Keratinocyte (primary cell): ENCODE data around the gene GLIS2. TPM values are rescaled to one million over a fixed set of nuclear protein-coding genes. Genes with fewer than 3 reads are reported as not detected.

Experiments
- DNase-seq: peaks from one replicate; pipeline ENCODE4 v3.0.0-alpha.2; 2011; ENCODE audit warnings: low read depth, missing footprints, low spot score
- FAIRE-seq: peaks from 2 replicates; lab custom pipeline; 2011; peaks lifted over from hg19 to GRCh38; lab: Jason Lieb, UNC
- H2AFZ ChIP-seq: 2 replicates; pipeline ENCODE4 v1.6.0; 2012; ENCODE audit warnings: low read length, control low read depth, inconsistent platforms; ENCODE audit not compliant: control insufficient read depth
- H3K27ac ChIP-seq: 2 replicates; pipeline ENCODE4 v1.5.1; 2011; ENCODE audit warnings: low read length; ENCODE audit not compliant: control insufficient read depth, insufficient read depth
- H3K27me3 ChIP-seq: 3 replicates; pipeline ENCODE4 v1.6.0; 2011; ENCODE audit warnings: low read length; ENCODE audit not compliant: control insufficient read depth, insufficient read depth; ENCODE audit errors: extremely low read depth
- H3K36me3 ChIP-seq, 2 experiments: 2 replicates in 1 of 2; 3 replicates in 1 of 2; pipeline ENCODE4 v1.5.1; 2011; ENCODE audit warnings: low read length in 2 of 2, mild to moderate bottlenecking in 1 of 2; ENCODE audit not compliant: control insufficient read depth in 2 of 2, insufficient read depth in 2 of 2; ENCODE audit errors: extremely low read depth in 1 of 2
- H3K4me1 ChIP-seq: 3 replicates; pipeline ENCODE4 v1.5.1; 2011; ENCODE audit warnings: low read length; ENCODE audit not compliant: control insufficient read depth, insufficient read depth; ENCODE audit errors: extremely low read depth
- H3K4me2 ChIP-seq: 3 replicates; pipeline ENCODE4 v1.6.0; 2011; ENCODE audit warnings: low read depth, low read length; ENCODE audit not compliant: control insufficient read depth, insufficient read depth; ENCODE audit errors: extremely low read depth
- H3K4me3 ChIP-seq, 3 experiments: fragments of 200-600 bp in 1 of 3; sonication (generic) in 1 of 3; 2 replicates in 2 of 3; 3 replicates in 1 of 3; pipeline ENCODE4 v1.5.1; 2011 to 2016; ENCODE audit warnings: low read length in 3 of 3, mild to moderate bottlenecking in 3 of 3, control low read depth in 2 of 3, inconsistent platforms in 1 of 3, low read depth in 1 of 3, mixed read lengths in 1 of 3, mixed run types in 1 of 3, moderate library complexity in 1 of 3; ENCODE audit not compliant: control insufficient read depth in 2 of 3, insufficient read depth in 2 of 3; ENCODE audit errors: extremely low read depth in 1 of 3
- H3K79me2 ChIP-seq: 2 replicates; pipeline ENCODE4 v1.6.0; 2012; ENCODE audit warnings: low read length; ENCODE audit not compliant: control insufficient read depth, insufficient read depth
- H3K9ac ChIP-seq: 3 replicates; pipeline ENCODE4 v1.6.0; 2011; ENCODE audit warnings: low read length; ENCODE audit not compliant: control insufficient read depth, insufficient read depth; ENCODE audit errors: extremely low read depth
- H3K9me1 ChIP-seq: 3 replicates; pipeline ENCODE4 v1.6.0; 2011; ENCODE audit warnings: low read length; ENCODE audit not compliant: control insufficient read depth, insufficient read depth; ENCODE audit errors: extremely low read depth
- H3K9me3 ChIP-seq: 2 replicates; pipeline ENCODE4 v1.5.1; 2012; ENCODE audit warnings: low read depth, low read length; ENCODE audit not compliant: control insufficient read depth
- H4K20me1 ChIP-seq: 3 replicates; pipeline ENCODE4 v1.6.0; 2011; ENCODE audit warnings: low read length; ENCODE audit not compliant: control insufficient read depth, insufficient read depth; ENCODE audit errors: extremely low read depth
- CTCF ChIP-seq, 3 experiments: IDR thresholded peaks in 1 of 3; conservative IDR thresholded peaks in 1 of 3; optimal IDR thresholded peaks in 1 of 3; 2 replicates in 2 of 3; 3 replicates in 1 of 3; pipeline versions ENCODE3 to v1.5.1; 2011; ENCODE audit warnings: low read length in 3 of 3, mild to moderate bottlenecking in 3 of 3, moderate library complexity in 2 of 3, control low read depth in 1 of 3, inconsistent platforms in 1 of 3; ENCODE audit not compliant: insufficient read depth in 2 of 3; ENCODE audit errors: extremely low read depth in 1 of 3
- EZH2 ChIP-seq: IDR thresholded peaks from one replicate; pipeline ENCODE4 v1.6.1; 2012; ENCODE audit warnings: inconsistent platforms, mild to moderate bottlenecking, low read length, moderate library complexity
- dilution Hi-C: fragments of 300-500 bp; cut with MboI; formaldehyde crosslinking; loops from one replicate; pipeline ENCODE4 v1.7.0; 2020; ENCODE audit warnings: low sequenced_read_pairs; ENCODE audit not compliant: extremely low pct_ligation_motif_present
- polyA plus RNA-seq, 5 experiments: library from polyadenylated mRNA; depleted of rRNA in 3 of 5; stranded (reverse) in 3 of 5; stranded (forward) in 1 of 5; unstranded in 1 of 5; fragments of >200 nt; gene quantifications; 1 replicate in 1 of 5; 2 replicates in 3 of 5; 3 replicates in 1 of 5; pipeline versions ENCODE4 v1.2.1 to v1.2.3, GENCODE V29; 2011 to 2012; ENCODE audit warnings: missing spikeins in 2 of 5, low read depth in 1 of 5, low replicate concordance in 1 of 5

Gene GLIS2
- polyA plus RNA-seq, 1 donor (not counting 4 experiments of a cell fraction or from before 2014, with no cell fraction given) = 0.63 TPM

- Histone ChIP-seq H3K27me3 (no peaks in the 10 kb centered on the region), H3K79me2 (no peaks in the 10 kb centered on the region), H2AFZ (no peak overlapping the region), H3K9me1 (no peaks in the 10 kb centered on the region), H3K9ac (peak overlapping the region; percentile 62), H3K9me3 (no peaks in the 10 kb centered on the region), H3K4me3 (peak overlapping the region; percentile 35 to 84 (median 82)), H3K4me2 (peak overlapping the region; percentile 83), H3K36me3 (no peaks in the 10 kb centered on the region), H3K27ac (peak overlapping the region; percentile 60), H3K4me1 (peaks cover 21% of the 10 kb centered on the region), H4K20me1 (no peaks in the 10 kb centered on the region)
- dilution Hi-C loops = no loop called here
- FAIRE-seq = no peak
- DNase-seq = no peak
- no peak for TF ChIP-seq CTCF (optimal IDR thresholded peaks at IDR 0.05 in 1 of 3, IDR thresholded peaks at IDR 0.05 in 1 of 3, conservative IDR thresholded peaks at IDR 0.05 in 1 of 3; ENCODE audit: extremely low read depth in 1 of 3, insufficient read depth in 2 of 3, low read length in 3 of 3)
- TF ChIP-seq EZH2 = no peak
Measured at GRCh38 chr16:4306470-4307214, 9.2 kb upstream of the GLIS2 start.

- Histone ChIP-seq H3K27ac (peak overlapping the region; percentile 60), H3K4me3 (peak overlapping the region; percentile 35 to 84 (median 82)), H3K36me3 (no peaks in the 10 kb centered on the region), H3K4me1 (peaks cover 21% of the 10 kb centered on the region), H3K9me3 (no peaks in the 10 kb centered on the region), H4K20me1 (no peaks in the 10 kb centered on the region), H3K9me1 (no peaks in the 10 kb centered on the region), H3K27me3 (no peaks in the 10 kb centered on the region), H3K4me2 (peak overlapping the region; percentile 83), H2AFZ (peak overlapping the region; percentile 61), H3K9ac (peak overlapping the region; percentile 62), H3K79me2 (no peaks in the 10 kb centered on the region)
- dilution Hi-C loops = no loop called here
- FAIRE-seq (peak; percentile 17), DNase-seq (no peak)
- TF ChIP-seq EZH2 = no peak
- no peak for TF ChIP-seq CTCF (optimal IDR thresholded peaks at IDR 0.05 in 1 of 3, IDR thresholded peaks at IDR 0.05 in 1 of 3, conservative IDR thresholded peaks at IDR 0.05 in 1 of 3; ENCODE audit: extremely low read depth in 1 of 3, insufficient read depth in 2 of 3, low read length in 3 of 3)
Measured at GRCh38 chr16:4307215-4308037, 8.4 kb upstream of the GLIS2 start.
